IgD-negative memory B cell (primary cell): ENCODE results near the gene SARDH. TPM values are rescaled to one million over a fixed set of nuclear protein-coding genes. Genes with fewer than 3 reads are reported as not detected.
A peak's percentile ranks its signal among the peaks of the same experiment; 100 is the strongest.

ENCODE experiments used
- H3K27ac Mint-ChIP-seq, 3 donors: one replicate each; pipeline ENCODE4 v1.8.0; 2020 to 2022; ENCODE audit warnings: mild to moderate bottlenecking in 3 of 3, mixed read lengths in 3 of 3, moderate library complexity in 1 of 3
- H3K27me3 Mint-ChIP-seq: one replicate; pipeline ENCODE4 v1.8.0; 2021; ENCODE audit warnings: mixed read lengths
- H3K36me3 Mint-ChIP-seq: one replicate; pipeline ENCODE4 v1.8.0; 2020; ENCODE audit warnings: mild to moderate bottlenecking, mixed read lengths
- H3K4me1 Mint-ChIP-seq, 3 donors: one replicate each; pipeline ENCODE4 v1.8.0; 2020 to 2022; ENCODE audit warnings: mixed read lengths in 3 of 3, mild to moderate bottlenecking in 1 of 3
- H3K4me3 Mint-ChIP-seq, 4 donors: one replicate each; pipeline ENCODE4 v1.8.0; 2020 to 2022; ENCODE audit warnings: mild to moderate bottlenecking in 4 of 4, mixed read lengths in 4 of 4, moderate library complexity in 3 of 4
- H3K9me3 Mint-ChIP-seq, 3 donors: one replicate each; pipeline ENCODE4 v1.8.0; 2020 to 2021; ENCODE audit warnings: mixed read lengths in 3 of 3, mild to moderate bottlenecking in 1 of 3
- polyA plus RNA-seq: library from polyadenylated mRNA; unstranded; fragments of 300-500 nt; fragmentation: Illumina TruSeq; gene quantifications from one replicate; pipeline ENCODE4 v1.2.3, GENCODE V29; 2021

SARDH gene
- polyA plus RNA-seq, 1 donor from 2014 or later: 0.30 TPM

DNA sequence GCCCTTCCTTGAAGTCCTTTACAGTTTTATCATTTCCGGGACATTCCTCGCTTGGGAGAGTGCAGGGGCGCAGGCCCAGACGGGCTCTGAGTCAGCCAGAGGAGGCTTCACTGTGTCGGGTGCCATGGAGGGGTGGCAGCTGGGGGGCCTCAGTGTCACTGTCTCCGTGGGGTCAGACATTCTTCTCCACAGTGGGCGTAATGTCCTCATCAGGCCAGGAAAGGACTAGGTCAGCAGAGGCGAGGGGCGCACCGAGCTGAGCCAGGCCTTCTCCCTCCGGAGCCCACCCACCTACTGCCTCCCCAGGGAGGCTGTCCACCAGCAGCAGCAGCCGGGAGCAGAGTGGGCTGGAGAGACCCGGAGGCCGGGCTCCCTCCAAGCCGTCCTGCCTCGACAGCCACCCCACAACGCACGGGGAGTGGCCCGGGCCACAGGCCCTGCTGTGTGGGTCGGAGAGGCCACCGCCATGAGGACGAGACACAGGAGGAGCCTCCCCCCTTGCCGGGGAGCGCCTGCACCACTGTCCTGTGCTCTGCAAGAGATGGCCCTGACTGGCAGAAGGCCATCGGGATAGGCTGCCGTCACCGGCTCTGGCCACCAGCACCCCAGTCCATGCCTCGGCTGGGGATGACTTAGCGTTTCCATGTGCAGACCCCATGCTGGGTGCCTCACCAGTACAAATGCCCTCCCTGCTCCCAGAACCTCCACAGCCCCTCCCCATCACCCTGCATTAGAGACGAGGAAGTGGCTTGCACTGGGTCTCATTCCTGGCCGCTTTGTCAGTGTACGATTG lies 26.5 kb downstream of the SARDH start:
- Mint-ChIP-seq H3K9me3 (no peaks in the 10 kb centered on the region), H3K4me3 (no peak overlapping the region), H3K4me1 (peaks cover 0 to 9% (median 0%) of the 10 kb centered on the region in 3 donors), H3K27me3 (peaks cover 17% of the 10 kb centered on the region), H3K36me3 (no peaks in the 10 kb centered on the region), H3K27ac (peak overlapping the region in 1 of 3 donors; percentile 23)

GRCh38 chr9:133710661-133711427 lies 27.3 kb downstream of the SARDH start:
- peaks cover 0 to 9% (median 0%) of the 10 kb centered on the region in 3 donors for H3K4me1 Mint-ChIP-seq
- peaks cover 16% of the 10 kb centered on the region for H3K27me3 Mint-ChIP-seq
- H3K4me3 Mint-ChIP-seq: no peak overlapping the region
- H3K36me3 Mint-ChIP-seq: no peaks in the 10 kb centered on the region
- H3K27ac Mint-ChIP-seq: no peak overlapping the region
- no peaks in the 10 kb centered on the region for H3K9me3 Mint-ChIP-seq

DNA sequence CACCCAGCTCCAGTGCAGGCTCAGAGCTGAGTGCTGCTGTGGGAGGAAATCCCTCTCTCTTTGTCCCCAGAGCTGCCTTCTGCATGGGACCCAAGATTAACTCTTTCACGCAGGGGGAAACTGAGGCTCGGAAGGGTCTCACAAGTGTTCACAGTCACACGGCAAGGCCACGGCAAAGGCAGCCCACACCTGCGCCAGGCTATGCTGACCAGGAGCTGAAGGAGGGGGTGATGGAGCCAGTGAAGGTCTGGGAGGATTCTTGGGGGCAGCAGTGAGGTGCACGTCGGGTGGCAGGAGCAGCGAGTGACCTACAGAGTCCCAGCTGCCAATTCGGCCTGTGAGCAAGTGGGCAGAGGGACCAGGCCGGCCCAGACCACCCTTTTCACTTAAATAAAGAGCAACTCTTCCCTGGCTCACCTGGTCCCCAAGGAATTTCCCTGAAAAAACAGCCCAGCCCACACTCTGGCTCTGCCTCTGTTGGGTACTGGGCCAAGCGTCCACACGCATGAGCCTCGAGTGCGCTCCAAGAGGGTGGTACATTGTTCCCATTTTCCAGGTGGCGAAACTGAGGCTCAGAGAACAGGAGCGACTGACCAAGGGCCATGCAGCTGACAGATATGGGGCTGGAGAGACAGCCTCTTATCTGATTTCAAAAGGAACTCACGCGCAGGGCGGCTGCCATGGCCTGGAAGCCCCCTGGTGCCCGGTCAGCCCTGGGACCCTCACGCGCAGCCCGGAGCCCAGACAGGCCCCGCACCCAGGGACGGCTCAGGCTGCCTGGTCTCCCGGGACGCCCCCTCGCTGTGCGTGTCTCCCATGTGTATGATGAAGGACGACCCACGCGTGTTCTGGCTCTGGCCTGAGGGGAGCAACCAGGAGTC lies 28.2 kb downstream of the SARDH start:
- Mint-ChIP-seq H3K9me3 (no peaks in the 10 kb centered on the region), H3K4me1 (peaks cover 0 to 9% (median 0%) of the 10 kb centered on the region in 3 donors), H3K4me3 (no peak overlapping the region), H3K27me3 (peaks cover 10% of the 10 kb centered on the region), H3K27ac (no peak overlapping the region), H3K36me3 (peaks cover 2% of the 10 kb centered on the region)

DNA sequence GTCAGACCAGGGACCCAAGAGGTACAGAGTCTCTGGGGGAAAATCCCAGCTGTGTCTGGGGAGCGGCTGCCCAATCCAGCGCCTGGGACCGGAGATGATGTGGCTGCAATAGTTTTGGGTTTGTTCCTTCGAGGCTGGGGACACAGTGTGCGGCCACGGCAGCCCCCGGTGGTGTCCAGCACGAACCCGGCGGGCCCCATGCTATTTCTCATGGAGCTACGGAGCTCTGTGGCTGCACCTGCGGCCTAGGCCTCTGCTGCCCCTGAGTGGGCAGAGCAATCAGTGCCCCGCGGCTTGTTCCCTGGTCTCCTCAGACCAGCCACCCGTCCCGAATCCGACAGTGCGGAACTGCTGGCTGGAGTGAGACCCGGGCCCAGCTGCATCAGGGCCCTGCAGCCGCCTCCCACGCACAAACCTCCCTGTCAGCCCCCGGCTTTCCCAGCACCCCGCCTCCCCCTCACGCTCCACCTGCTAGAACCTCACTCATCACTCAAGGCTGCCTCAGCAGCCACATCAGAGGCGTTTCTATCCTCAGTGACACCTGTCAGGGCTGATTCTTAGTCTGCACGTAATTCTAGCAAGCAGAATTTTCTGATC lies 29.0 kb downstream of the SARDH start:
- Mint-ChIP-seq H3K9me3 (no peaks in the 10 kb centered on the region), H3K27me3 (peaks cover 5% of the 10 kb centered on the region), H3K27ac (no peak overlapping the region), H3K4me3 (no peak overlapping the region), H3K4me1 (peaks cover 0 to 9% (median 0%) of the 10 kb centered on the region in 3 donors), H3K36me3 (peaks cover 2% of the 10 kb centered on the region)

- H3K4me1 Mint-ChIP-seq: peaks cover 0 to 9% (median 0%) of the 10 kb centered on the region in 3 donors
- no peaks in the 10 kb centered on the region for H3K9me3 Mint-ChIP-seq
- peaks cover 2% of the 10 kb centered on the region for H3K36me3 Mint-ChIP-seq
- peak overlapping the region in 1 of 4 donors; percentile 67 for H3K4me3 Mint-ChIP-seq
- no peak overlapping the region for H3K27ac Mint-ChIP-seq
- peaks cover 6% of the 10 kb centered on the region for H3K27me3 Mint-ChIP-seq
Observed at GRCh38 chr9:133708246-133709014, 29.7 kb downstream of the SARDH start.

DNA sequence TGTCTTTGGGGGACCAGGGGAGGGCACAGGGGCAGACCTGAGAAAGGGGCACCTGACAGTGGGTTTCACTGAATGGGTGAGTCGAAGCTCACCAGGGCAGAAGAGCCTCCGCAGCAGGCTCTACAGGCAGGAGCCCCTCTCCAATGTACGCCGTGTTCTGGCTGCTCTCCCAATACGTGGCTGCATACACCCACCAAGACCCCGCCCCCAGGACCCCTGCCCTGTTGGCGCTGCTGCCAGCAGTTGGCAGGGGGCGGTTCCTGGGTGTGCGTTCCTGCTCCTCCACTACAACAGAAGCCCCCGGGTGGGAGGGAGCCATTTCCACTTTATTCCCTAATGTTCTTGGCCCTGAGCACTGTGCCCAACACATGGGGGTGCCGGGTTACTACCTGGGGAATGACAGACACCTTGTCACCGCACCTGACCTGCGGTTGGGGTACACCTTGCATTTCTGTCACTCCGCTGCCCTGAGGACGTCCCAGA lies 30.3 kb downstream of the SARDH start:
- peaks cover 7% of the 10 kb centered on the region for H3K27me3 Mint-ChIP-seq
- H3K4me1 Mint-ChIP-seq: peaks cover 0 to 9% (median 0%) of the 10 kb centered on the region in 3 donors
- H3K36me3 Mint-ChIP-seq: peaks cover 2% of the 10 kb centered on the region
- no peak overlapping the region for H3K27ac Mint-ChIP-seq
- no peak overlapping the region for H3K4me3 Mint-ChIP-seq
- no peaks in the 10 kb centered on the region for H3K9me3 Mint-ChIP-seq

DNA sequence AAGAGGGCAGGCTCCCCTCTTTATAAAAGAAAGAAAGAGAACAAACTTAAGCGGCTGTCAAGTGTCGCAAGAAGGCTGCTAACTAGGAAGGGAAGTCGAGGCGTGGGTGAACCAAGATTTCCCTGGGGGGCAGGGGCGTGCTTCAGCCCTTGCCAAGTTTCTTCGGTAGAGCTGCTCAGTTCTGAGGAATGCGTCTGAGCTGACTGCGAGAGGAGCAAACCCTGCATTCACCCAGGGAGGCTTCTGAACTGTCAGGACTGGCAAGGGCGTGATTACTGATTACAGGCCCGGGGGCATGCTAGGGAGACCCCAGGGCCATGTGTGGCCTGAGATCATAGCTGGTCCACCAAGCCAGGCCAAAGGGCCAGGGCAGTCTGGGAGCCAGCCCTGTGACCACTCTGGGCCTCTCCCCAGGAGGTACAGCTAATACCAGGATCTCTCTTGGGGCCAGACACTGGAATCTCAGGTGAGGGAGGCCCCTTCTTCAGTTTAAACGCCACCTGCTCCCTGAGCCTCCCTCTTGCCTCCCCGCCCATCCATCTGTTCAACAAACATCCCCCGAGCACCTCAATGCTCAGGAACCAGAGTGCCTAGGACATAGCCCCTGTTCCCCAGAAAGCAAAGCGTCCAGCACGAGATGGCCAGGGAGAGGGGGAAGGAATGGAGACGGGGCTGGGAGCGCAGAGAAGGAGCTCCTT lies 30.9 kb downstream of the SARDH start:
- Mint-ChIP-seq H3K27ac (no peak overlapping the region), H3K9me3 (no peaks in the 10 kb centered on the region), H3K4me1 (peaks cover 0 to 9% (median 0%) of the 10 kb centered on the region in 3 donors), H3K36me3 (peaks cover 2% of the 10 kb centered on the region), H3K27me3 (peaks cover 12% of the 10 kb centered on the region), H3K4me3 (no peak overlapping the region)

DNA sequence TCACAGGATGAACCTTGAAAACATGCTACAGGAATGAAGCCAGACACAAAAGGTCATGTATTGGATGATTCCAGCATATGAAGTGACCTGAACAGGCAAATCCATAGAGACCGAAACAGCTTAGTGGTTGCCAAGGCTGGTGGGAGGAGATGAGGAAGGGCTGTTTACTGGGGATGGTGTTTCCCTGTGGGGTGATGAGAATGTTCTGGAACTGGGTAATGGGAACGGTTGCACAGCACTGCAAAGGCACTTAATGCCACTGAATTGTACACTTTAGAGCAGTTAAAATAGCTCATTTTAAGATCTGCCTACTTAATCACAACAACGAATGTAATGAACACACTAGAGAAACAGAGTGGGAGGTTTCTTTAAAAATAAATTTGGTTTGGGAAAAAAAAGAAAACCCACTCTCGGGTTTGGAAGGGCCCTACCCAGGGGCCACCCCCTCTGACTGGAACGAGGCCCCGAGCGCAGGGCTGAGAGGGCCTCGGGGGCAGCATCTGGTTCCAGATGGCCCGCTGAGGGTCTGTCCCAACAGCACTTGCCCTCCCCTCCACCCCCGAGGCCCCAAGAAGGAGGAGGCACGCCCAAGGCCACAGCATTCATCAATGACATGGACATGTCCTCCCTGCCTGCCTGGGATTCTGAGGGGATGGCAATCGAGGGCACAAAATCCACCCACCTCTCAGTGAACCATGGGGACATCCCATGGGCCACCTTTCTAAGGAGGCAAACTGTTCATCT lies 31.7 kb downstream of the SARDH start:
- no peak overlapping the region for H3K4me3 Mint-ChIP-seq
- H3K36me3 Mint-ChIP-seq: peaks cover 2% of the 10 kb centered on the region
- H3K9me3 Mint-ChIP-seq: no peaks in the 10 kb centered on the region
- H3K4me1 Mint-ChIP-seq: peaks cover 2 to 12% (median 4%) of the 10 kb centered on the region in 3 donors
- H3K27ac Mint-ChIP-seq: no peak overlapping the region
- peaks cover 17% of the 10 kb centered on the region for H3K27me3 Mint-ChIP-seq

GRCh38 chr9:133705576-133705975 lies 32.6 kb downstream of the SARDH start:
- peaks cover 3 to 15% (median 5%) of the 10 kb centered on the region in 3 donors for H3K4me1 Mint-ChIP-seq
- H3K27me3 Mint-ChIP-seq: peaks cover 25% of the 10 kb centered on the region
- H3K4me3 Mint-ChIP-seq: no peak overlapping the region
- H3K27ac Mint-ChIP-seq: no peak overlapping the region
- H3K9me3 Mint-ChIP-seq: no peaks in the 10 kb centered on the region
- peaks cover 2% of the 10 kb centered on the region for H3K36me3 Mint-ChIP-seq

DNA sequence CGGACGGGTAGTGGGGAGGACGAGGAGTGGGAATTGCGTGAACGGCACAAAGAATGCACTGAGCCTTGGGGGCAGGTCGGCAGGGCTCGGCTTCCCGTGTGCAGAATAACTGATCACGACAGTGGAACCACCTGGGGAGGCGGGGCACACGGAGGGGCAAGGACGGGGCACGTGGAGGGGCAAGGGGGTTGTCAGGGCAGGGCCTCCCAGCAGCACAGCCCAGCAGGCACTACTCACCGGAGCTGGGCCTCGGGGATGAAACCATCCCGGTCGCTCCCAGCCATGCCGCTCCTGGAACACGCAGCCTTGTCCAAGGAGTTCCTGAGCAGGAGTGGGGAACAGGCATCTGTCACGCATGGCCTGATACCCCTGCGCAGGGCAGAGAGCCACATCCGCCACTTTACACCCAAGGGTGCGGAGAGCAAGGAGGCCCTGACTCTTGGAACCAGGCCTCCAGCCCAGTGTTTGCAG lies 33.4 kb downstream of the SARDH start:
- Mint-ChIP-seq H3K27me3 (peaks cover 26% of the 10 kb centered on the region), H3K36me3 (peaks cover 2% of the 10 kb centered on the region), H3K27ac (no peak overlapping the region), H3K4me1 (peaks cover 5 to 13% (median 5%) of the 10 kb centered on the region in 3 donors), H3K9me3 (no peaks in the 10 kb centered on the region), H3K4me3 (no peak overlapping the region)

- Mint-ChIP-seq H3K27me3 (peaks cover 27% of the 10 kb centered on the region), H3K4me3 (no peak overlapping the region), H3K4me1 (peaks cover 5 to 7% (median 5%) of the 10 kb centered on the region in 3 donors), H3K9me3 (peaks cover 0 to 2% (median 0%) of the 10 kb centered on the region in 3 donors), H3K36me3 (peaks cover 2% of the 10 kb centered on the region), H3K27ac (no peak overlapping the region)
Observed at GRCh38 chr9:133703591-133704399, 34.4 kb downstream of the SARDH start.
